Endothelial cell of umbilical vein (primary cell): ENCODE results near the gene ZDHHC23. TPM values are rescaled to one million over a fixed set of nuclear protein-coding genes. Genes with fewer than 3 reads are reported as not detected.

ENCODE experiments used
- BruUV-seq: library from RNA; stranded (reverse); fragments of 400-500 nt; replicated peaks from 2 replicates; lab custom pipeline; 2021; lab: Mats Ljungman, UMichigan
- CTCF ChIA-PET: fragments of 300-600, 350-600 bp; sonication (Branson Sonifier 250); formaldehyde crosslinking; loops from one replicate; lab custom pipeline; 2021; ENCODE audit warnings: antibody characterized with exemption, inconsistent platforms; lab: Charles Lee
- POLR2A ChIA-PET: fragments of 300-600, 350-600 bp; sonication (Branson Sonifier 250); formaldehyde crosslinking; loops from one replicate; lab custom pipeline; 2021; ENCODE audit warnings: antibody characterized with exemption, inconsistent platforms; lab: Charles Lee
- DNase-seq: peaks from one replicate; pipeline ENCODE4 v3.0.0-alpha.2; 2011; ENCODE audit warnings: low read depth, low spot score
- FAIRE-seq: peaks from 2 replicates; lab custom pipeline; 2011; peaks lifted over from hg19 to GRCh38; lab: Jason Lieb, UNC
- H2AFZ ChIP-seq: 2 replicates; pipeline ENCODE4 v1.6.0; 2012; ENCODE audit warnings: low read depth, low read length, control low read depth, inconsistent platforms
- H3K27ac ChIP-seq: 2 replicates; pipeline ENCODE4 v1.5.1; 2011; ENCODE audit warnings: low read depth, mild to moderate bottlenecking, control low read depth, low read length, moderate library complexity; ENCODE audit not compliant: insufficient read depth
- H3K27me3 ChIP-seq, 2 experiments: 2 replicates each; pipeline versions ENCODE4 v1.6.0 to v1.6.1; 2011; ENCODE audit warnings: low read length in 2 of 2, mixed read lengths in 1 of 2; ENCODE audit not compliant: control insufficient read depth in 2 of 2, insufficient read depth in 2 of 2
- H3K36me3 ChIP-seq, 2 experiments: 2 replicates in 1 of 2; 3 replicates in 1 of 2; pipeline ENCODE4 v1.5.1; 2011; ENCODE audit warnings: low read length in 2 of 2, mild to moderate bottlenecking in 1 of 2, moderate library complexity in 1 of 2; ENCODE audit not compliant: control insufficient read depth in 2 of 2, insufficient read depth in 2 of 2; ENCODE audit errors: extremely low read depth in 1 of 2
- H3K4me1 ChIP-seq: 3 replicates; pipeline ENCODE4 v1.5.1; 2011; ENCODE audit warnings: mild to moderate bottlenecking, low read length; ENCODE audit not compliant: control insufficient read depth, insufficient read depth; ENCODE audit errors: extremely low read depth
- H3K4me2 ChIP-seq: 2 replicates; pipeline ENCODE4 v1.6.1; 2011; ENCODE audit warnings: low read length, control low read depth, mixed read lengths; ENCODE audit not compliant: insufficient read depth
- H3K4me3 ChIP-seq, 3 experiments: fragments of 200-600 bp in 1 of 3; sonication (generic), shearing (Covaris generic) in 1 of 3; replicated peaks in 1 of 3; 2 replicates each; pipeline ENCODE4 v1.5.1; 2011 to 2016; ENCODE audit warnings: control low read depth in 3 of 3, low read length in 3 of 3, mild to moderate bottlenecking in 2 of 3, inconsistent platforms in 1 of 3, low read depth in 1 of 3, moderate library complexity in 1 of 3; ENCODE audit not compliant: insufficient read depth in 1 of 3
- H3K79me2 ChIP-seq: 2 replicates; pipeline ENCODE4 v1.6.0; 2012; ENCODE audit warnings: low read length, inconsistent platforms; ENCODE audit not compliant: control insufficient read depth, insufficient read depth
- H3K9ac ChIP-seq: replicated peaks from 2 replicates; pipeline ENCODE3; 2011; ENCODE audit warnings: low read length, control low read depth; ENCODE audit not compliant: insufficient read depth; ENCODE audit errors: extremely low read depth
- H3K9me1 ChIP-seq: replicated peaks from 3 replicates; pipeline ENCODE4 v1.6.0; 2011; ENCODE audit warnings: mild to moderate bottlenecking, low read length; ENCODE audit not compliant: control insufficient read depth, insufficient read depth; ENCODE audit errors: extremely low read depth
- H3K9me3 ChIP-seq: replicated peaks from 2 replicates; pipeline ENCODE4 v1.5.1; 2012; ENCODE audit warnings: low read length, inconsistent platforms; ENCODE audit not compliant: control insufficient read depth, insufficient read depth
- H4K20me1 ChIP-seq: replicated peaks from 2 replicates; pipeline ENCODE3; 2011; ENCODE audit warnings: mild to moderate bottlenecking, low read length; ENCODE audit not compliant: control insufficient read depth, insufficient read depth; ENCODE audit errors: extremely low read depth
- CTCF ChIP-seq, 2 donors: IDR thresholded peaks; 1 replicate in 1 of 2; 2 replicates in 1 of 2; pipeline ENCODE4 v1.5.1; 2011; ENCODE audit warnings: low read length in 2 of 2, mild to moderate bottlenecking in 2 of 2, moderate library complexity in 2 of 2, control low read depth in 1 of 2, inconsistent platforms in 1 of 2, low read depth in 1 of 2; ENCODE audit not compliant: insufficient read depth in 1 of 2; ENCODE audit errors: extremely low read depth in 1 of 2
- EZH2 ChIP-seq: IDR thresholded peaks from 2 replicates; pipeline ENCODE4 v1.6.1; 2012; ENCODE audit warnings: borderline replicate concordance, low read depth, mild to moderate bottlenecking, moderate library complexity, low read length, inconsistent platforms; ENCODE audit not compliant: severe bottlenecking
- FOS ChIP-seq: IDR thresholded peaks from 2 replicates; pipeline ENCODE4 v1.6.1; 2011; ENCODE audit warnings: mild to moderate bottlenecking, low read length, moderate library complexity, borderline replicate concordance; ENCODE audit not compliant: insufficient read depth
- GATA2 ChIP-seq: IDR thresholded peaks from 2 replicates; pipeline ENCODE4 v1.7.0; 2011; ENCODE audit warnings: low read depth, mild to moderate bottlenecking, moderate library complexity, mixed read lengths, low read length; ENCODE audit not compliant: insufficient read length, insufficient read depth
- JUN ChIP-seq: IDR thresholded peaks from 2 replicates; pipeline ENCODE4 v1.6.1; 2011; ENCODE audit warnings: borderline replicate concordance, low read depth; ENCODE audit not compliant: insufficient read length, insufficient read depth
- MAX ChIP-seq: IDR thresholded peaks from 2 replicates; pipeline ENCODE4 v1.6.1; 2011; ENCODE audit not compliant: insufficient read depth, insufficient read length
- MYC ChIP-seq: IDR thresholded peaks from one replicate; pipeline ENCODE4 v1.6.1; 2011; ENCODE audit warnings: mild to moderate bottlenecking, low read depth, low read length
- POLR2A ChIP-seq: IDR thresholded peaks from 2 replicates; pipeline ENCODE4 v1.6.1; 2012; ENCODE audit warnings: low read depth, mild to moderate bottlenecking, control low read depth, low read length
- POLR2AphosphoS5 ChIP-seq: IDR thresholded peaks from 2 replicates; pipeline ENCODE4 v1.6.1; 2012; ENCODE audit warnings: low read depth, mild to moderate bottlenecking, control low read depth, low read length, moderate library complexity; ENCODE audit not compliant: insufficient read depth
- dilution Hi-C: fragments of 300-500 bp; cut with MboI; formaldehyde crosslinking; loops from one replicate; pipeline ENCODE4 v1.15.0; 2019; ENCODE audit warnings: low sequenced_read_pairs; ENCODE audit not compliant: extremely low pct_ligation_motif_present
- intact Hi-C: fragments of 100-400 bp; cut with micrococcal nuclease; formaldehyde crosslinking; loops from one replicate; pipeline ENCODE4 v1.10.0; 2022
- polyA plus RNA-seq, 4 experiments: library from polyadenylated mRNA; depleted of rRNA in 3 of 4; stranded (reverse) in 3 of 4; unstranded in 1 of 4; fragments of >200 nt; gene quantifications; 2 replicates each; pipeline versions ENCODE4 v1.2.1 to v1.2.3, GENCODE V29; 2011 to 2012; ENCODE audit warnings: missing spikeins in 1 of 4
- total RNA-seq: library from RNA; stranded (reverse); gene quantifications from 2 replicates; pipeline ENCODE4 v1.2.3, GENCODE V29; 2021

Gene ZDHHC23
- total and polyA plus RNA-seq, 2 donors (not counting 3 experiments of a cell fraction or from before 2014, with no cell fraction given): 0.99 to 3.2 TPM

DNA sequence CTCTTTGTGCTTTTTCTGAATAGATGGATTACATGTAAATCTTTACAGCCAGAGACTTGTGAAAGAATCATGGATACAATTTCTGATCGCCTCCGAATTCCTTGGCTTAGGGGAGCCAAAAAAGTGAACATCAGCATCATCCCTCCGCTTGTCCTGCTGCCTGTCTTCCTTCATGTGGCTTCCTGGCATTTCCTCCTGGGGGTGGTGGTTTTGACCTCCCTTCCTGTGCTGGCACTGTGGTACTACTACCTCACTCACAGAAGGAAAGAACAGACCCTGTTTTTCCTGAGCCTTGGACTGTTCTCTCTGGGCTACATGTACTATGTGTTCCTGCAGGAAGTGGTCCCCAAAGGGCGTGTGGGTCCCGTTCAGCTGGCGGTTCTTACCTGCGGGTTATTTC is 5.9 kb downstream of the ZDHHC23 start:
- Histone ChIP-seq H2AFZ (peak overlapping the region; percentile 33), H3K4me2 (peak overlapping the region; percentile 9), H3K27me3 (no peaks in the 10 kb centered on the region), H3K4me1 (peaks cover 14% of the 10 kb centered on the region), H3K4me3 (no peak overlapping the region), H3K79me2 (no peaks in the 10 kb centered on the region), H3K9me3 (no peaks in the 10 kb centered on the region), H3K36me3 (no peaks in the 10 kb centered on the region), H3K27ac (no peak overlapping the region), H4K20me1 (no peaks in the 10 kb centered on the region), H3K9me1 (no peaks in the 10 kb centered on the region), H3K9ac (no peak overlapping the region)
- CTCF ChIA-PET: interaction anchor here (0.6 to 1.4 kb wide), 5 partner anchors 8 to 104 kb away, joined by 3 to 6 read pairs (median 3); no protein-coding TSS in a partner anchor
- intact Hi-C loops: no loop called here
- TF ChIP-seq CTCF (IDR thresholded peaks at IDR 0.05; ENCODE audit: extremely low read depth in 1 of 2, insufficient read depth in 1 of 2, low read depth in 1 of 2, low read length in 2 of 2): no peak
- BruUV-seq: no TSS peak
- dilution Hi-C loops: no loop called here
- POLR2A ChIA-PET: no interaction called here
- FAIRE-seq (peak; percentile 80), DNase-seq (peak; percentile 33)

DNA sequence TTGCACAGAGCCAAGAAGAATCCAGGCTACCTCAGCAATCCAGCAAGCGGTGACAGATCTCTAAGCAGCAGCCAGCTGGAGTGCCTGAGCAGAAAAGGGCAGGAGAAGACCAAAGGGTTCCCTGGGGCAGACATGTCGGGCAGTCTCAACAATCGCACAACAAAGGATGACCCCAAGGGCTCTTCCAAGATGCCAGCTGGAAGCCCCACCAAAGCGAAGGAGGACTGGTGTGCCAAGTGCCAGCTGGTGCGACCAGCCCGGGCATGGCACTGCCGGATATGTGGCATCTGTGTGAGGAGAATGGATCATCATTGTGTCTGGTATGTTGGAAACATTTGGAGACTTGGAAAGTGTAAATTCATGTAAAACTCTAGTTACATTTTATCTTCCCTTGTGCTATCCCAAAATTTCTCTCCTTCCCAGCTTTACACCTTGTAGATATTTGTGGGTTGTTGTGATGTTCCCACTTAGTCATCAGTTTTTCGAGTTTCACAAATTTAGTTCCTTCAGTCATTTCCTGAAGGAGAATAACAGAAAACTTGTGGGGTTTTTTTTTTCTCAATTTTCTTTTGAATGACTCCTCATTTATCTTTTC is 6.4 kb downstream of the ZDHHC23 start:
- ChIA-PET POLR2A (no interaction called here), CTCF (interaction anchor here (1.0 to 1.4 kb wide), 3 partner anchors 9 to 58 kb away, joined by 3 to 6 read pairs (median 3); no protein-coding TSS in a partner anchor)
- Histone ChIP-seq H3K4me3 (no peak overlapping the region), H3K9me3 (no peaks in the 10 kb centered on the region), H2AFZ (peak overlapping the region; percentile 33), H3K4me1 (peaks cover 14% of the 10 kb centered on the region), H3K27ac (no peak overlapping the region), H3K4me2 (peak overlapping the region; percentile 9), H3K79me2 (no peaks in the 10 kb centered on the region), H3K9ac (no peak overlapping the region), H3K9me1 (no peaks in the 10 kb centered on the region), H3K36me3 (no peaks in the 10 kb centered on the region), H4K20me1 (no peaks in the 10 kb centered on the region), H3K27me3 (no peaks in the 10 kb centered on the region)
- DNase-seq (no peak), FAIRE-seq (peak; percentile 12)
- intact Hi-C loops: no loop called here
- dilution Hi-C loops: no loop called here
- BruUV-seq: no TSS peak
- TF ChIP-seq POLR2AphosphoS5: no peak
- no peak for TF ChIP-seq JUN
- TF ChIP-seq CTCF (IDR thresholded peaks at IDR 0.05; ENCODE audit: extremely low read depth in 1 of 2, insufficient read depth in 1 of 2, low read depth in 1 of 2, low read length in 2 of 2): no peak
- no peak for TF ChIP-seq GATA2
- no peak for TF ChIP-seq MYC
- no peak for TF ChIP-seq FOS
- no peak for TF ChIP-seq MAX
- no peak for TF ChIP-seq EZH2
- TF ChIP-seq POLR2A: no peak
